Stimulated activated CD4-positive, alpha-beta T cell treated with anti-CD3 and anti-CD28 coated beads, Interleukin-4, amount 100 ng/mL, for 1 hour (primary cell): Measurements from ENCODE around the gene CBX2.

Experiments
- DNase-seq: peaks from one replicate; pipeline ENCODE4 v3.0.0-alpha.2; 2020

CBX2 gene

DNA sequence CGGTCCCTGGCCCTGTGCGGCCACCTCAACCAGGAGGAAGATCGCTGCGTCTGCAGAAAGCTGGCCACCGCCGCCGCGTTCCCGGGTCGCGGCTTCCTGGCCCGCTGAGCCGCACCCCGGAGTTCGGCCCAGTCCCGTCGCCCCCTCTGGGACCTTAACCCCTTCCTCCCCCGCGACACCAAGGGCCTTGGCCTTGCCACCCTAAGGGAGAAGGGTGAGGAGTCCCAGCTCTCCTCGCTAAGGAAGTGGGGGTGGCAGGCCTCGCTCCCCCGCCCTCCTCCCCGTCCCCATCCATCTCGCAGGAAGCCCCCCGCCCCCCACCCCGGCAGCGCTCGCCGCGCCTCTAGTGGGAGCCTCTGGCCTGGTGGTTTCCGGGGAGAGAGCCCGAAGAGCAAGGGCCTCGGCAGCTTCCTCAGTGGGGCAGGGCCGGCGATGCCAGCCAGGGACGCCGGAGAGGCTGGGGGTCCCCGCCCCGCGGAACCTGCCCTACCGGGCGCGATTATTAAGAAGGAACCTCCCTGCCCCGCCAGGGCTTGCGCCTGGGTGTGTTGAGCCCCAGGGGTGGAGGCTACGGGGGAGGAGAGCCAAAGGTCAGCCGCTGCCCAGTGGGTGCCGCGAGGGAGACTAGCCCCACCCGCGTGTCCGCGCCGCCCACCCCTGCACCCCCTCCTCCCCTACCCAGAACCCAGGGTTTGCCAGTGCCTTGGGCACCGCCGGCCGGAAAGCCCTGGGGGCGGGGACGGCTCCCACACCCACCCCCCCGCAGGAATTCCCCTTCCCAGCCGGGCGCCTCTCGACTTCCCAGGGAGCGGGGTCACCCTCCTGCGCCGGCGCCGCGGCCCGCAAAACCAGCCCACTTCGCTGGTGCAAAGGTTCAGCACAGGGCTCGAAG is 54.5 kb downstream of the CBX2 start:
- no peak for DNase-seq

DNA sequence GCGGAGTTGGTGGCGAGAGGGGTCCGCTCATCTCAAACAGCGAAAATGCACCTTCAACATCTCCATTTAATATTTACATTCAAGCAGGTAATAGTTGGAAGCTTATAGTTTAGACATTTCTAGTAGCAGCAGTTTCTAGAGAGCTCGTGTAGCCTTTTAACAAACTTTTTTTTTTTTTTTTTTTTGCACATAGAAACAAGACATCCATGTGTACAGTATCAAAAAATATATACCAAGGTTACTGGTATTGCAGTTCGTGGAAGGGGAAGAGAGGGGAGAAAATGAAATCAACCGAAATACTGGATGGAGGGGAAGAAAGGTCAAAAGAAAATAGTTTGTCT is 55.1 kb downstream of the CBX2 start:
- DNase-seq, result no peak

DNA sequence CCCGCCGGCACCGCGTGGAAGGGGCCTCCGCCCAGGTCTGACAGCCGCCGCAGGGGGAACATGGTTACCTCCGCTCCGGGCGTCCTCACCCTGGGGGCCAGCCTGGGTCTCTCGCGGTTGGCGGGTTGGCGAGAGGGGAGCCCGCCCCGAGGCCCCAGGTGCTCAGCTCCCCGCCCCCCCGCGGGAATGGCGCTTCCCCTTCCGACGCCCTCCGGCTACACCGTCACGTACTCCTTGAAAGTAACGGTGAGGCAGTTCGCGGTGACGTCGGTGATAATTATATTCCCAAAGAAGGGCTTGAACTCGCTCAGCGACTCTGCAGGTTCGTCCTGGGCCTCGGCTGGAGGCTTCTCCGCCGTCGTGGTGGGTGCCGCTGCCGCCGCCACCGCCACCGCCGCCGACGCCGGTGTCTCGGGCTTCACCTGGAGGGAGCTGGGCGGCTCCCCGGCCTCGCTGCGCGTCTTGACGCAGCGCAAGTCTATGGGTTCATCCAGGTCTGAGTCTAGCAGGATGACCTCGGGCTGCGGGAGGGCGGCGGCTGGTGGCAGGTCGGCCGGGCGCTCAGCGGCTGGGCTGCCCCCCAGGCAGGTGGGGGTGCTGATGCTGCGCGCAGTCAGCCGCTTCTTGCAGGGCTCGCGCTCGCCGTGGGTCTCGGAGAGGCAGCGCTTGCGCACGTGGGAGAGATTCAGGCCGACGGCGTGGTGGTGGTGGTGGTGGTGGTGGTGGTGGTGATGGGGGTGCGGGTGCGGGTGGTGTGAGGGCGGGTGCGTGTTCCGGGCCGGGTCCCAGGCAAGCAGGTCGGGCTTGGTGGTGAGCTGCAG is 56.0 kb downstream of the CBX2 start:
- no peak for DNase-seq

DNA sequence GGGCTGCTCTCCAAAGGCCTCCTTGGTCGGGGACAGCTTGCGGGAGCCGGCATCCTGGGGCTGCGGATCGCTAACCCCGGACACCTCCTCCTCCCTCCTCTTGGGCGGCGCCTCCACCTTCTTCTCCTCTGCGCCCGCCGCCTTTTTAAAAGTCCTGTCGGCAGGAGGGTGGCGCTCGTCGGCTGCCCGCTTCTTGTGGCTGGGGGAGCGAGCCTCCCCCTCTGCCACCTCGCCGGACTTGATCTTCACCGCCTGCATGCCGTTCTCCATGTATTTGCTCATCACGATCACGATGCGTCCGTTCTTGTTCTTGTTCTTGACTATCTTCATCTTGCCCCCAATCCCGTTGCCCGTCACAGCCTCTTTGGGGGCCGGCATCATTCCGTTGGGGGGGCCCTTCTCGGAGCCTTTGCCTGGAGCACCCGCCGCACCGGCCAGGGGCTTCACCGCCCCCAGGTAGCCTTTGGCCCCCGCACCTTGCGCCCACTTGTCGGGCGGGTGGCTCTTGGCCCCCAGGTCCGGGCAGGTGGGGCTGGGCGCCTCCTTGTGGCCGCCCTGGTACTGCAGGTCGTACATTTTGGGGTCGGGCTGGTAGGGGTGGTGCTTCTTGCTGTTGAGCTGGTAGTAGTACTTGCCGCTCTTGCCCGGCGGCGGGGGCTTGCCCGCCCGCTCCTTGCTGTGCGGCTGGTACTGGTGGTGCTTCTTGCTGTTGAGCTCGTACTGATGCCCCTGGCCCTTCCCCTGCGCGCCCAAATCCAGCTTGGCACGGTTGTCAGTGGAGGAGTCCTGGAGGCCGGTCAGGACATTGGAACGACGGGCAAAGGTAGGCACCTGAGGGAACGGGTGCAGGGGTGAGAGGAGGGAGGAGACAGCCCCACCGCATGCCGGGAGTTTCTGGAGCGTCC is 56.9 kb downstream of the CBX2 start:
- DNase-seq, result no peak

DNA sequence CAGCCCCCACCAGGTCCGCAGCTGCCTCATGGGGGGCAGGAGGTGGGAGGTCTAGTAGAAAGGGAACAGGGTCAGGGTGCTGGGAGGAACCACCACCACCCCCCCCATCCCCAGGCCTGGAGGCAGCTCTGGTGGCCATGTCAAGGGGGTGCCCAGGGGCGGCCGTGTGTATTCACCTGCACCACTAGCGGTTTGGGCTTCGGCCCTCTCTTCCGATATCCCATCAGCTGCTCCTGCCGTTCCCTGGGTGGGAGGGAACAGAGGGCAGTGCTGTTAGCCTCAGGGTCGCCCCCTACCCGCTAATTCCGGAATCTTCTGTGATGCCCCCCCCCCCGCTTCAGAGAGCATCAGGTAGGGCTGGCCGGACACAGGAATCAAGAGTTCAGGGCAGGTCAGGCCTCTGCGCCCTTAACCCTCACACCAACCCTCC is 57.5 kb downstream of the CBX2 start:
- no peak for DNase-seq

DNA sequence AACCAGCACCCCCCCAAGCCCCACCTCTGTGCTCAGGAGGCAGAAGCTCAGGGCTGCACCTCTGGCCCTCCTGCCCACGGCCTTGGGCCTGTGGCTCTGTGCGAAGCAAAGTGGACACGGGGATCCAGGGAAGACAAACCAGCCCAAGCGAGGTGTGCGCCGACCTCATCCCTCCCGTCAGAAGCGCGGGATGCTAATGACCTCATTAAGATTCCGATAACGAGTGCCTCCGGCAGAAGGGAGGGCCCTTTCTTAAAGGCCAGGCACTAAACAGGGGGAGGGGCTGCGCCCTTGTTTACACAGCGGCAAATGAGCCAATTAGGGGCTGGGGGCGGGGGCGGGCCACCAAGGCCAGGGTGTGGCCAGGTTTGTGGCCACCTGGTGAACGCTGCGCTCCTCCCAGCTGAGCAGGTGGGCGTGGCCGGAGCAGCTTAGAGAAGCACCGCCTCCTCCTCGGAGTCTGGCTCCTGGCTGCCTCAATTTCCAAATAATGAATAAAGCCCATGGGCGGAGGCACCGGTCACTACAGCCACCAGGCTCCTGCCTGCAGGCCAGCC is 58.1 kb downstream of the CBX2 start:
- no peak for DNase-seq

DNA sequence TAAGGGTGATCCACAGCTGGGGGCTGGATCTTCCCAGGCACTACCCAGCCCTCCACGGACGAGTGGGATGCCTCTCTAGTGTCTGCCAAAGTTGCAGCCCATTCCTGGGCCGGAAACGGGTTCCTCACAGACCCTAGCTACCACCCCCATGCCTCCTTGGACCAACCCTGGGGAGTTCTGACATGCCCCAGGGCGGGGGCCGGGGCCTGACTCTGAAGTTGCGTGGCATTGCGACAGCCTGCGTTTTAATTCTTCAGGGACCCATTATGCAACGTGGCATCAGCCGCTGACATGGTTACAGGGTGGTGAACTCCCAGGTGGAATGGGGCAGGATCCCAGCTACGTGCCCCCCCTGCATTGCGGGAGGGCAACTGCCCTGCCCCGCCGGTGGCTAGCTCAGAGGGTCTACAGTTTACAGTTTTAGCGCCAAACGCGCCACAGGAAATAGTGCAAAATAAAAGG is 58.6 kb downstream of the CBX2 start:
- DNase-seq, result no peak

DNA sequence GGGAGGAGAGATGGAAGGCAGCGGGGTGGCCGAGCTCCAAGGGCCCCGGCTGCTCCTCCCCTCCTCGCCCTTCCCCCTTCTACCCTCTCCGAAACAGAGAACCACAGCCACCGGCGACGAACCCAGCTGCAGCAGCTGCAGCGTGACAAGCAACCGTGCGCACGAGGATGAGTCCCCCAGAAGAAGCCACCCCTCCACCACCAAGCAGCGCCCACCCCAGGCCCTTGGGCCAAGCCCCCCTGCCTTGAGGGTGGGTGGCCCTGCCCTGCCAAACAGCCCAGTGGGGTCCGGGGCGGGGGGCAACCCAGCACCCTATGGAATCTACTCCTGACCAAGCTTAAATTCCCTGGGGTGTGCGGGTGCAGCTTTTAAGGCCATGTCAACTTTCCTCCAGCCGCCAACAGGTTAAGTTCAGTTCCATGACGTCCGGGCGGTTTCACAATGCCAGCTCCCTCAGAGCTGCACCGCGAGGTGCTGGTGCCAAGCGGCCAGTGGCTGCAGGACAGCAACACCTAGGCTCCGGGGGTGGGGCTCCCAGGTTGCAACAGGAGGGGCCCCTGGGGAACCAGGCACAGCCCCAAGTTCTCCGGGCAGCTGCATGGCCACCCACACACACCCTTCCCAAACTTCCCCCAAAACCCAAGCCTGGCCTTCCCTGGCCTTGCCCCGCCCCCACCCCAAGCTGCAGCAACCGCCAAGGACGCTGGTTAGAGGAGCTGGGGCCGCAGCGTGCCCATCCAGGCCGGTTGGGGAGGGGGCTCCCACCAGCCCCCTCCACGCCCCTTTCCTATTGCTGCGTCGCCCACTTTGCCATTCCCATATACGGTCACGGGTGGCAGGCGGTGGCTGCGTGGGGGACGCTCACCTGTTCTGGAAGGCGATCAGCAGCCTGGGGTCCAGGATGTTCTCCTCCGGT is 59.3 kb downstream of the CBX2 start:
- no peak for DNase-seq
